ENCODE results near the gene BBS9. TPM values are rescaled to one million over a fixed set of nuclear protein-coding genes. Genes with fewer than 3 reads are reported as not detected.

BBS9 gene
- total and polyA plus RNA-seq, 2 of the 4 experiments (the other 2 are of a cell fraction), result 7.9 to 9.5 TPM

DNA sequence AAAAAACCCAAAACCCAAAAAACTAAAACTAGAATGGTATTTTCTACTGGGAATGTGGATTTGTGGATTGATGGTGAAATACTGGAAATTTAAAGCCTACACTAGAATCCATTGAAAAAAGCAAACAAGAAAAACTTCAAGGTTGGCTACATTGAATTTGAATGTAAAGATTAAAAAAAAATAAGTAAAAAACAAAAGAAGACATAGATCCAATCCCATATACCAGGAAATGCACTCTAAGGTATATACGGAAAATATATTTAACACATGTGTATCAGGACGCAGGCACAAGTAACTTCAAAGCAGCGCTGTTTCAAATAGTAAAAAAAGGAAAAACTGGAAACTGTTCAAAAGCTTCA is 754 bp upstream of the BBS9 start:
- no peaks in the 10 kb centered on the region for H3K9me1 ChIP-seq (ENCODE audit: insufficient read depth, low read length)
- H2AFZ ChIP-seq (replicated peaks; ENCODE audit: low read length, poor library complexity), result peak overlapping the region; percentile 94
- H3K23ac ChIP-seq (ENCODE audit: low read depth, low read length), result peak overlapping the region; percentile 64
- no peak overlapping the region for H2AK9ac ChIP-seq (replicated peaks; ENCODE audit: low read depth, low read length, poor library complexity)
- intact Hi-C loops (cut with micrococcal nuclease) (no loop called here), in situ Hi-C loops (cut with MboI; ENCODE audit: low sequenced_read_pairs) (no loop called here), dilution Hi-C loops (cut with HindIII; ENCODE audit: low sequenced_read_pairs, unreplicated experiment) (no loop called here)
- peak overlapping the region; percentile 82 for H2BK5ac ChIP-seq (ENCODE audit: low read depth, low read length, poor library complexity, severe bottlenecking)
- H3K4me1 ChIP-seq (ENCODE audit: control insufficient read depth, insufficient read depth, low read length), result no peaks in the 10 kb centered on the region
- H3K27ac ChIP-seq (ENCODE audit: insufficient read depth, low read length), result peak overlapping the region; percentile 82
- POLR2A ChIA-PET (ENCODE audit: unreplicated experiment), result no interaction called here
- peak overlapping the region; percentile 68; the same call in 1 of the 2 replicates for H2BK120ac ChIP-seq (ENCODE audit: low read depth, low read length)
- H3K4me2 ChIP-seq (ENCODE audit: low read depth, low read length), result peak overlapping the region; percentile 64; the same call in 1 of the 2 replicates
- H3K27me3 ChIP-seq (ENCODE audit: control insufficient read depth, insufficient read depth, low read length), result no peaks in the 10 kb centered on the region
- H3K9ac ChIP-seq (ENCODE audit: low read depth, low read length), result peak overlapping the region; percentile 84
- peak overlapping the region; percentile 77; the same call in 1 of the 2 replicates for H4K5ac ChIP-seq (ENCODE audit: low read depth, low read length)
- ATAC-seq (ENCODE audit: low read depth), result no peak
- no peak overlapping the region for H3K18ac ChIP-seq (ENCODE audit: low read depth, low read length)
- WGBS, 2 experiments (ENCODE audit: extremely low coverage in 2 of 2, insufficient read length in 1 of 2), result no CpG with 5 or more reads among the region's 3 CpGs
- peak overlapping the region; percentile 77 for H3K14ac ChIP-seq (replicated peaks; ENCODE audit: low read depth, low read length)
- peak overlapping the region; percentile 76 for H3K4ac ChIP-seq (ENCODE audit: low read depth, low read length)
- TF ChIP-seq MXI1 (IDR thresholded peaks at IDR 0.05; ENCODE audit: borderline replicate concordance, low read depth, low read length), result no peak
- no peak for TF ChIP-seq RAD21 (IDR thresholded peaks at IDR 0.05; ENCODE audit: low read length)
- no peak for TF ChIP-seq RFX5 (IDR thresholded peaks at IDR 0.05; ENCODE audit: low read depth, low read length)
- TF ChIP-seq, protein P1, sequence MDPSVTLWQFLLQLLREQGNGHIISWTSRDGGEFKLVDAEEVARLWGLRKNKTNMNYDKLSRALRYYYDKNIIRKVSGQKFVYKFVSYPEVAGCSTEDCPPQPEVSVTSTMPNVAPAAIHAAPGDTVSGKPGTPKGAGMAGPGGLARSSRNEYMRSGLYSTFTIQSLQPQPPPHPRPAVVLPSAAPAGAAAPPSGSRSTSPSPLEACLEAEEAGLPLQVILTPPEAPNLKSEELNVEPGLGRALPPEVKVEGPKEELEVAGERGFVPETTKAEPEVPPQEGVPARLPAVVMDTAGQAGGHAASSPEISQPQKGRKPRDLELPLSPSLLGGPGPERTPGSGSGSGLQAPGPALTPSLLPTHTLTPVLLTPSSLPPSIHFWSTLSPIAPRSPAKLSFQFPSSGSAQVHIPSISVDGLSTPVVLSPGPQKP (IDR thresholded peaks at IDR 0.05; ENCODE audit: borderline replicate concordance, low read depth, low read length), result no peak
- TF ChIP-seq RCOR1 (IDR thresholded peaks at IDR 0.05; ENCODE audit: insufficient replicate concordance, low read length), result no peak
- TF ChIP-seq CHD1 (IDR thresholded peaks at IDR 0.05; ENCODE audit: low read depth, low read length), result no peak
- TF ChIP-seq POLR2A (IDR thresholded peaks at IDR 0.05; ENCODE audit: low read depth, low read length), result no peak
- no peak for TF ChIP-seq NFE2L2 (IDR thresholded peaks at IDR 0.05; ENCODE audit: low read depth, low read length)
- TF ChIP-seq SMC3 (IDR thresholded peaks at IDR 0.05; ENCODE audit: low read depth, low read length), result no peak
- CTCF ChIA-PET, result no interaction called here
- no peaks in the 10 kb centered on the region for H3K9me3 ChIP-seq (ENCODE audit: control insufficient read depth, insufficient read depth, low read length)
- H4K91ac ChIP-seq (ENCODE audit: insufficient read depth, low read depth, low read length), result no peak overlapping the region
- H2AK5ac ChIP-seq (ENCODE audit: low read depth, low read length), result no peak overlapping the region
- no TSS peak for BruUV-seq (replicated peaks)
- H3K4me3 ChIP-seq (ENCODE audit: insufficient read depth, low read depth, low read length), result peak overlapping the region; percentile 67
- H2BK15ac ChIP-seq (ENCODE audit: low read depth, low read length), result no peak overlapping the region
- no peaks in the 10 kb centered on the region for H3K36me3 ChIP-seq (ENCODE audit: control insufficient read depth, insufficient read depth, low read length)
- H4K20me1 ChIP-seq (ENCODE audit: insufficient read depth, low read length), result no peaks in the 10 kb centered on the region
- no peak for DNase-seq
- peak overlapping the region; percentile 55; the same call in 1 of the 2 replicates for H3K56ac ChIP-seq (ENCODE audit: extremely low read depth, insufficient read depth, low read length)
- H2BK20ac ChIP-seq (ENCODE audit: low read depth, low read length), result no peak overlapping the region
- peak overlapping the region; percentile 14 to 92; a peak in 3 of 4 replicates for H4K8ac ChIP-seq (ENCODE audit: low read depth in 2 of 2, low read length in 2 of 2)
- peaks cover 4 to 13% of the 10 kb centered on the region in 2 experiments; a peak in 3 of 4 replicates for H3K79me1 ChIP-seq (ENCODE audit: low read depth in 1 of 2, low read length in 2 of 2)
